Stomach (tissue), 4 donors: ENCODE data around the gene DCST2.

Experiments used
- POLR2A ChIP-seq, 4 donors: fragments of 450-650 bp; IDR thresholded peaks; one replicate each; pipeline ENCODE4 v1.6.1; 2016; ENCODE audit warnings: antibody characterized with exemption in 4 of 4, control low read depth in 2 of 4, mild to moderate bottlenecking in 1 of 4, moderate library complexity in 1 of 4
- TF ChIP-seq, protein P1 (sequence below), 7 experiments: fragments of 450-650 bp in 4 of 7; fragments of 200-600 bp in 3 of 7; sonication (generic) in 3 of 7; IDR thresholded peaks; one replicate each; pipeline ENCODE4 v1.5.1; 2016 to 2019; ENCODE audit warnings: antibody characterized with exemption in 7 of 7, control low read depth in 2 of 7, mild to moderate bottlenecking in 1 of 7

DNA sequence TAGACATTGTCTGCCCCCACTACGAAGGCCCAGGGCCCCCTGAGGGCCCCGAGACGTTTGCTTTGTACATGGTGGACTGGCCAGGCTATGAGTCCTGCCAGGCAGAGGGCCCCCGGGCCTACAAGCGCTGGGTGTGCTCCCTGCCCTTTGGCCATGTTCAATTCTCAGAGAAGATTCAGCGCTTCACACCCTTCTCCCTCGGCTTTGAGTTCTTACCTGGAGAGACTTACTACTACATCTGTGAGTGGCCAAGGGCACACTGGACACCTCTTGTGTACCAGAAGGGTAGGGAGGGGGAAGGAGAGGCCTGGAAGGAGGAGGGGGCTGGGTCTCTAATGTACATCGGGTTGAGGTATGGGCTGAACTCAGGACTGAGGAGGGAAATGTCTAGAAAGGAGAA is 33.2 kb upstream of the DCST2 start:
- TF ChIP-seq, protein P1, sequence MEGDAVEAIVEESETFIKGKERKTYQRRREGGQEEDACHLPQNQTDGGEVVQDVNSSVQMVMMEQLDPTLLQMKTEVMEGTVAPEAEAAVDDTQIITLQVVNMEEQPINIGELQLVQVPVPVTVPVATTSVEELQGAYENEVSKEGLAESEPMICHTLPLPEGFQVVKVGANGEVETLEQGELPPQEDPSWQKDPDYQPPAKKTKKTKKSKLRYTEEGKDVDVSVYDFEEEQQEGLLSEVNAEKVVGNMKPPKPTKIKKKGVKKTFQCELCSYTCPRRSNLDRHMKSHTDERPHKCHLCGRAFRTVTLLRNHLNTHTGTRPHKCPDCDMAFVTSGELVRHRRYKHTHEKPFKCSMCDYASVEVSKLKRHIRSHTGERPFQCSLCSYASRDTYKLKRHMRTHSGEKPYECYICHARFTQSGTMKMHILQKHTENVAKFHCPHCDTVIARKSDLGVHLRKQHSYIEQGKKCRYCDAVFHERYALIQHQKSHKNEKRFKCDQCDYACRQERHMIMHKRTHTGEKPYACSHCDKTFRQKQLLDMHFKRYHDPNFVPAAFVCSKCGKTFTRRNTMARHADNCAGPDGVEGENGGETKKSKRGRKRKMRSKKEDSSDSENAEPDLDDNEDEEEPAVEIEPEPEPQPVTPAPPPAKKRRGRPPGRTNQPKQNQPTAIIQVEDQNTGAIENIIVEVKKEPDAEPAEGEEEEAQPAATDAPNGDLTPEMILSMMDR (IDR thresholded peaks at IDR 0.05) = no peak
- no peak for TF ChIP-seq POLR2A (IDR thresholded peaks at IDR 0.05)
